NCI-H2196 (cell line): ENCODE results near the gene SYCP3.
A peak's percentile ranks its signal among the peaks of the same experiment; 100 is the strongest.

Experiments used
- DNase-seq: peaks from one replicate; lab custom pipeline; 2025; ENCODE audit not compliant: unreplicated experiment; lab: John Stamatoyannopoulos, UW

Gene SYCP3

DNA sequence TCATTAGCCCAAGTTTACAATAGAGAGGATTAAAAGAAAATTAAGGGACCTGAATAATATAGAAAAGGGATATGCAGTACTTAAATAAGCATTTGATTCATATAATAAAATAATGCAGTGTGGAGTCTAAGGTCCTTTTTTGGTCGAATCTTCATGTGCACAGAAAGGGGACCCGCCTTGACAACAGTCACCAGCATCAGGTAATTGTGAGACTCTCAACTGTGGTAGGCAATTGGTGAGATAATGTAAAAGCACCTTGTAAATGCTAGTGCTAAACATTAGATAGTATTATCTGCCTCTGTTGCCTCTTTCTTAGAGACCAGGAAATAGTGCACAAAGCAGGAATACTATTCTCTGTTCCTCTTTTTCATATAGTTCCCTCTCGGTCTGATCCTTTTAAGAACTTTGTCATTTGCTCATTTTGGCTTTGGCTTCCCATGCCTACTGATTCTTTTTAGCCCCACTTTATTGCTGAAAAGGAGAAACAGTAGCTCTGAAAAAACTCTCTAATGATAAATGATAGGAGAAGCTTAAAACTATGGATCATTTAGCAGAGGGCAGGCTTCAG lies 24.3 kb downstream of the SYCP3 start:
- no peak for DNase-seq

DNA sequence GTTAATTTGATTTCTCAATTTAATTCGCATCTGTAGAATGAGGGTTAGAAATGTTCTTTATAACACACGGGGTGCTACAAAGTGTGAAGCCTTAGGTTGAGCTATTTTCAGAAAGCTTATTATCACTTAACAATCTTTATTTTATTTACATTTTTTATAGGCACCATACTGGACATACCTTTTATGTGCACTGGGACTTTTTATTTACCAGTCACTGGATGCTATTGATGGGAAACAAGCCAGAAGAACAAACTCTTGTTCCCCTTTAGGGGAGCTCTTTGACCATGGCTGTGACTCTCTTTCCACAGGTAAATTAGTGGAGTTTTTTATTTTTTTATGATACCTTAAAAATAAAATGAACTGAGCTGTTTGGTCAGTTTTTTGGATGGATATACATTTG lies 25.3 kb downstream of the SYCP3 start:
- DNase-seq: no peak

DNA sequence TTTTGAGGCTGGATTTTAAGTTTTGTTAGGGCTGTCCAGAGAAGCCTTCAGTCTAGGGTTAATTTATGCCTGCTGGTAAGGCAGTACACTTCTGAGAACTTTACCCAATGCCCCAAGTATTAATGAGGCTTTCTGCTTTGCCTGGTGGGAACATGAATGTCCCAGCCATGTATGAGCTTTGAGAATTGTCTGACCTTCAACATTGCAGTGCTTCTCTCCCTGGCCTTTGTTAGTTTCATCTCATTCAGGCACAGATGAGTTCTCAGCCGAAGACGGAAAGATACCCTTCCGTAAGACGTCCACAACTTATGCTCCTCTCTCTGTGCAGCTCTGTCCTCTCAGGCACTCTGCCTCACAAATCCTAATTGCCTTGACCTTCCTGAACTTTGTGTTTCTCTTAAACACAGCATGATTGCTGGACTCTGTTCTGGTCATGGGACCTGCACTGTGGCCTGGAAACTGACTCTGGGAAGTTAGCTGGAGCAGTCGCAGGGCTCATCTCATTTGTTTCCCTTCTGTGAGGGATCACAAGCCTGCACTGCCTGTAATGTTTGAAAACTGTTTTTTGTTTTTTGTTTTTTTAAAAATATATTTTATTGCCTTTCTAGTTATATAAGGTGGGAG lies 26.1 kb downstream of the SYCP3 start:
- DNase-seq: no peak

DNA sequence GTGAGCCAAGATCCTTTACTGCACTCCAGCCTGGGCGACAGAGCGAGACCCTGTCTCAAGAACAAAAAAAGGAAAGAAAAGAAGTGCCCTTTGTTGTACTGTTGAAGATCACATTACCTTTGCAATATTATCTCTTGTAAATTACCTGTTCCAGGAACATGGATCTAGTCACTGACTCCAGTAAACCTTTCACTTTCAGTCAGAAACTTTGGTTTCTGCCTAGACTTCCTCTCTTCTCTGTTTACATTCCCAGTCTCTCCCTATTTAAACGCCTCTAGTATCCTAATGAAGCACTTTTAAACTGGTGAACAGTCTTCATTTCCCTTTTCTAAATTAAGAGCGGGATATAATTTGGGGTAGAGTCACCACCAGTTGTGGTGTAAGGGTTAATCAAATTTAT lies 29.0 kb downstream of the SYCP3 start:
- no peak for DNase-seq

- no peak for DNase-seq
Observed at GRCh38 chr12:101707131-101707782, 32.0 kb downstream of the SYCP3 start.

- no peak for DNase-seq
Observed at GRCh38 chr12:101706403-101706802, 32.9 kb downstream of the SYCP3 start.

GRCh38 chr12:101703487-101703886 lies 35.8 kb downstream of the SYCP3 start:
- DNase-seq: no peak

DNA sequence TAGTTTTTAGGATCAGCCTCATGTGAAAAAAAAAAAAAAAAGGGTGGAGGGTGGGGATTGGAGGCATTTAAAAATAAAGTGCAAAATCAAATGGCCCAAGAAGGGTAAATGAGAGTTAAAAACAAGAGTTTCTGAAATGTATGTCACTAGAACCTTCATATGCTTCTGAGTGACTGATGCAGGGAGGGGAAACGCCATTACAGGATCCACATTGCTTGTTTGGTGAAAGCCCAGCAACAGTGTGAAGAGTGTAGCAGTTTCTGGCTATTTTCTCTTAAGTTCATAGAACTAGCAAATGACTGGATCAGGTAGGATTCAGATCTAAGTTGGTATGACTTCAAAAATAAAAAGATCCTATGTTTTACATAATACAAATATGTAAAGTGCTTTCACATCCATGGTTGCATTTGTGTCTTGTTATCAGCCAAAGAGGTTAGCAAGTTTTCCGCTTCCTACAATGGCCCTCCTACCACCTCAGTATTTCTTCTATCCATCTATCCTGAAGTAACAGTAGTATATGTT lies 38.9 kb downstream of the SYCP3 start:
- DNase-seq: no peak

- no peak for DNase-seq
Observed at GRCh38 chr12:101698800-101699347, 40.4 kb downstream of the SYCP3 start.

GRCh38 chr12:101697930-101698799 lies 41.1 kb downstream of the SYCP3 start:
- peak; percentile 13 for DNase-seq

- DNase-seq: peak; percentile 49
Observed at GRCh38 chr12:101697197-101697929, 41.9 kb downstream of the SYCP3 start, which contains the start of gene CHPT1. Gene CHPT1, plus strand, starts transcription at chr12:101697640. Its CDS starts 222 bp downstream, at chr12:101697862.

DNA sequence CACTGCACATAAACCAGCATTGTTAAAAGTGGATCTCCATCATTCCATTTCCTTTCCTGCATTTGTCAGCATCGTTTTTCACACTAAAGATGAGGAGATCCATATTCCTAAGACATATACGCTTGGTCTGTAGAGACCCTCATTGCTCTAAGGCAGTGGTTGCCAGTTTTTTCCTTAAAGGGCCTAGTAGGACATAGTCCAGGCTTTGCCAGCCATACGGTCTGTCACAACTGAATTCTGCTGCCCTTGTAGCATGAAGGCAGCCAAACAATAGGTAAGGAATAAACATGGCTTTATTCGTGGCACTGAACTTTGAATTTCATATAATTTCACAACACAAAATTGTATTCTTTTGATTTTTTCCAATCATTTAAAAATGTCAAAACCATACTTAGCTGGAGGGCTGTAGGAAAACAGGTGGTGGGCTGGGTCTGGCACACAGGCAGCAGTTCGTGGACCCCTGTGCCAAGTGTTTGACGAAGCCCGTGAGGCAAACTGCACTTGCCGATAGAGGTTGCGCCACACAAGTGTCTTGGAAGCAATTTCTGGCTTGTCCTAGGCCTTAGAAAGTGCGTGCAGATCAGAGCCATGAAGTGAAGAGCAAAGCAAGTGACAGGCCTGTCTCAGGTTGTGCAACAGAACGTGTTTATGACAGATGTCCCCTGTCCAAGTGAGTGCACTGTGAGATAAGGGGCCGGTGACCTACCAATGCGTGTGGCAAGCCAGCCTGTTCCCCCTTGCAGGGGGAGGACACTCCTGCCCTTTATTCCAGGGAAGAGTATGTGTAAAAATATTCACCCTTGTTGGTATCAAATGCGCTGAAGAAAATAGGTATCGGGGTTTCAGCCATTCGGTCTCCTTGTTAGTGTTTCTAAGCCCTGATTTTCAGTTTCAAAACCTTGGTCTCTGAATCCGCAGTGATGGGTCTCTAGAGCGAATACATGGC lies 42.7 kb downstream of the SYCP3 start:
- no peak for DNase-seq

DNA sequence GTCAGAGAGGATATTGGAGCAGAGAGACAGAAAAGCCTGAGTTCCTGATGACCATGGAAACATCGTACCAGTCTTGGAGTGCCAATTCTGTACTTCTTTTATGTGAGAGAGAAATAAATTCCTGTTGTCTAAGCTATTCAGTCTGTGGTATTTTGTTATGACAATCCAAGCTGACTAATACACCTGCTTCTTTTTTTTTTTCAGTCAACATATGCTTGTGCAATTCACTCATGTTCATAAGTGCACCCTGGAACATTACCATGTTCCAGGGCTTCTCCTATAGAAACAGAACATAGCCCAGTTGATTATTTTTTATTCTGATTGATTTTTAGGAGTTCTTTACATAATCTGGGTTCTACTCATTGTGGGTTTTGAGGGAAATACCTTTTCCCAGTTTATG lies 43.6 kb downstream of the SYCP3 start:
- DNase-seq: no peak

- DNase-seq: no peak
Observed at GRCh38 chr12:101694986-101695385, 44.3 kb downstream of the SYCP3 start.

DNA sequence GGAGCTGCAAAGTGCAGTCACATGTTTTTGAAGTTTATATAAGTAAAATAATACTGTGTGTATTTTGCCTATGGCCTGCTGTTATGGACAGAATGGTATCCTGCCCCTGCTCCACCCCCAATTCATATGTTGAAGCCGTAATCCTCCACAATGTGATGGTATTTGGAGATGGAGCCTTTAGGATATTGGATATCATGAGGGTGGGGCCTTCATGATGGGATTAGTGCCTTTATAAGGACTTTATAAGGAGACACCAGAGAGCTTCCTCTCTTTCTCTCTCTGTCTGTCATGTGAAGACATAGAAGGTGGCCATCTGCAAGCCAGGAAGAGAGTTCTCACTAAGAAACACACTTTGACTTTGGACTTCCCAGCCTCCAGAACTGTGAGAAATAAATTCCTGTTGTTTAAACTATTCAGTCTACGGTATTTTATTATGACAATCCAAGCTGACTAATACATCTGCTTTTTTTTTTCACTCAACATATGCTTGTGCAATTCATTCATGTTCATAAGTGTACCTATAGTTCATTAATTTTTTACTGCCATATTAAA lies 44.9 kb downstream of the SYCP3 start:
- no peak for DNase-seq

DNA sequence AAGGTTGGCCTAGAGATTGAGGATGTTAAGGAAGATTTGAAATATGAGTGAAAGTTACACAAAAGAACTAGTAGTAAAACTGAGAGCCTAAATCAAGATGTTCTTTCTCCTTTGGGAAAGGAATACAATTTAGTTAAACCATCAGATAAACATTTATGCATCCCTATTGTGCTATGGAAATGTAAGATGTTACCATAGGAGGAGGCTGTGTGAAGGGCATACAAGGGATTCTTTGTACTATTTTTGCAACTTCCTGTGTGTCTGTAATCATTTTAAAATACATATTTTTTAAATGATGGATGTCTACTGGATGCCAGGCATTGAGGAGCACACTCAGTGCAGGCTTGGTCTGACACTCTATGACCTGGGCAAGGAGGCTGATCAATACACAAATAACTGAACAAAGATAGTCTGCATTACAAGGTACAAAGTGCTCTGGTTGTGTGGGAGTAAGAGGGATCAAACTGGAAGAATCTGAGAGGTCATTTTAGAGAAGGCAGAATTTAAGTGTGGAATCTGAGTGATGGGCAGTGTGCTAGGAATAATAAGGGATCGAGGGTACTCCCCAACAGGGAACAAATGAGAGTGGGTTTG lies 47.7 kb downstream of the SYCP3 start:
- no peak for DNase-seq

GRCh38 chr12:101690544-101691098 lies 48.6 kb downstream of the SYCP3 start:
- DNase-seq: no peak

DNA sequence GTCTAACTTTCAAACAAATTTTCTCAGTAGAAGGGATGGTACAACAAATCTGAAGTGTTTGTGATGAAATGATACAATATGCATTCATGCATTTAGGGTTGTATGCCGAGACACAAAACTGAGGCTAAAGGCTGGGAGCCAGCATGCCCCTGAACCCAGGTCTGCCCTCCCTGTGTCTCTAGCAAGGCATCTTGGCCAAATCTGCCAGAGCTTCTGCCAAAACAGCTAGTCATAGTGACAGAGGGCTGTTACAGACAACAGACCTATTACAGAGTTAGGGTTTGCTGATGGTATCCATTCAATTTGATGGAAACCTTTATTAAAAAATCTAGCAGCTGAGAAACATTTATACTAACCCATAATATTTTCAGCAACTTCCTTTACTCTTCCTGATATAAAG lies 53.1 kb downstream of the SYCP3 start:
- no peak for DNase-seq
